GM19240 (cell line): Measurements from ENCODE around the gene C21orf58.
"Not testable (repeated sequence)": the region's sequence is repeated elsewhere in the genome, so short reads cannot be mapped to it uniquely, and the experiment has no call there.

Experiments
- DNase-seq: peaks from one replicate; pipeline ENCODE4 v3.0.0; 2011; ENCODE audit warnings: low spot score; ENCODE audit not compliant: insufficient read length

The C21orf58 gene

GRCh38 chr21:46324390-46325072 is 861 bp upstream of the C21orf58 start:
- DNase-seq = peak; percentile 75

GRCh38 chr21:46323227-46323709 is 402 bp downstream of the C21orf58 start:
- DNase-seq = no peak

- DNase-seq = no peak
Observed at GRCh38 chr21:46322351-46323226, 1.1 kb downstream of the C21orf58 start.

GRCh38 chr21:46320331-46320801 is 3.3 kb downstream of the C21orf58 start:
- no peak for DNase-seq

GRCh38 chr21:46319186-46319585 is 4.5 kb downstream of the C21orf58 start:
- DNase-seq = no peak

GRCh38 chr21:46318464-46318845 is 5.2 kb downstream of the C21orf58 start:
- no peak for DNase-seq

- no peak for DNase-seq
Observed at GRCh38 chr21:46317710-46318463, 5.8 kb downstream of the C21orf58 start.

- no peak for DNase-seq
Observed at GRCh38 chr21:46316708-46317324, 6.9 kb downstream of the C21orf58 start.

GRCh38 chr21:46314441-46315020 is 9.1 kb downstream of the C21orf58 start:
- DNase-seq = no peak

- DNase-seq = no peak
Observed at GRCh38 chr21:46312949-46313348, 10.7 kb downstream of the C21orf58 start.

- DNase-seq = no peak
Observed at GRCh38 chr21:46311568-46311967, 12.1 kb downstream of the C21orf58 start.

- DNase-seq = not testable (repeated sequence)
Observed at GRCh38 chr21:46310260-46310659, 13.4 kb downstream of the C21orf58 start.

- DNase-seq = no peak
Observed at GRCh38 chr21:46308431-46308830, 15.2 kb downstream of the C21orf58 start.

- no peak for DNase-seq
Observed at GRCh38 chr21:46307625-46308024, 16.0 kb downstream of the C21orf58 start.

- no peak for DNase-seq
Observed at GRCh38 chr21:46304955-46305354, 18.7 kb downstream of the C21orf58 start.

- no peak for DNase-seq
Observed at GRCh38 chr21:46304437-46304836, 19.2 kb downstream of the C21orf58 start.

GRCh38 chr21:46301759-46302158 is 21.9 kb downstream of the C21orf58 start:
- no peak for DNase-seq

GRCh38 chr21:46299167-46299566 is 24.5 kb downstream of the C21orf58 start:
- DNase-seq = no peak

- DNase-seq = no peak
Observed at GRCh38 chr21:46297338-46298271, 26.1 kb downstream of the C21orf58 start.
